Esophagus muscularis mucosa (tissue), 4 donors: ENCODE data around the gene UBAC2. TPM values are rescaled to one million over a fixed set of nuclear protein-coding genes. Genes with fewer than 3 reads are reported as not detected.

Source experiments
- DNase-seq: peaks from one replicate; pipeline ENCODE4 v3.0.0-alpha.2; 2017; ENCODE audit errors: extremely low spot score
- H3K27ac ChIP-seq, 4 donors: fragments of 200-600 bp; sonication (generic); replicated peaks in 1 of 4; 1 replicate in 3 of 4; 2 replicates in 1 of 4; pipeline ENCODE4 v1.5.1; 2016 to 2019; ENCODE audit warnings: mild to moderate bottlenecking in 1 of 4
- H3K27me3 ChIP-seq, 4 donors: fragments of 200-600 bp; sonication (generic); one replicate each; pipeline versions ENCODE4 v1.5.1 to v1.6.0; 2016 to 2019
- H3K36me3 ChIP-seq, 4 donors: fragments of 200-600 bp; sonication (generic); one replicate each; pipeline ENCODE4 v1.5.1; 2016 to 2019
- H3K4me1 ChIP-seq, 4 donors: fragments of 200-600 bp; sonication (generic); one replicate each; pipeline ENCODE4 v1.5.1; 2016 to 2019
- H3K4me3 ChIP-seq, 4 donors: fragments of 200-600 bp; sonication (generic); 1 replicate in 2 of 4; 2 replicates in 2 of 4; pipeline ENCODE4 v1.5.1; 2016 to 2019; ENCODE audit warnings: mild to moderate bottlenecking in 4 of 4, moderate library complexity in 1 of 4
- H3K9me3 ChIP-seq, 4 donors: fragments of 200-600 bp; sonication (generic); 1 replicate in 3 of 4; 2 replicates in 1 of 4; pipeline ENCODE4 v1.5.1; 2016 to 2019
- EP300 ChIP-seq: sonication (generic); formaldehyde crosslinking; IDR thresholded peaks from one replicate; pipeline ENCODE4 v1.6.1; 2017; ENCODE audit warnings: antibody characterized with exemption
- POLR2A ChIP-seq: fragments of 450-650 bp; IDR thresholded peaks from one replicate; pipeline ENCODE4 v1.6.1; 2017; ENCODE audit warnings: antibody characterized with exemption, moderate library complexity, mild to moderate bottlenecking, low read depth
- POLR2AphosphoS5 ChIP-seq, 2 donors: sonication (generic); formaldehyde crosslinking; IDR thresholded peaks; one replicate each; pipeline ENCODE4 v1.6.1; 2017; ENCODE audit warnings: antibody characterized with exemption in 2 of 2
- WGBS: methylation state at CpG from one replicate; pipeline ENCODE4 v1.1.5; 2018; 5-methylcytosine and 5-hydroxymethylcytosine counted together
- intact Hi-C: fragments of 100-400 bp; cut with DNase I; formaldehyde crosslinking; loops from one replicate; pipeline ENCODE4 v1.15.1; 2023
- total RNA-seq, 4 donors: library from RNA; depleted of rRNA; stranded (reverse); fragments of >200 nt; gene quantifications; one replicate each; pipeline versions ENCODE4 v1.1.0 to v1.2.1, GENCODE V29; 2016
- TF ChIP-seq, protein P1 (sequence below), 3 experiments: fragments of 200-600 bp in 2 of 3; fragments of 450-650 bp in 1 of 3; sonication (generic) in 2 of 3; IDR thresholded peaks; one replicate each; pipeline ENCODE4 v1.5.1; 2017 to 2019; ENCODE audit warnings: antibody characterized with exemption in 3 of 3, mild to moderate bottlenecking in 2 of 3, moderate library complexity in 1 of 3

Gene UBAC2
- total RNA-seq, 4 donors from 2014 or later, result 42.6 to 62.1 (median 50.9) TPM

DNA sequence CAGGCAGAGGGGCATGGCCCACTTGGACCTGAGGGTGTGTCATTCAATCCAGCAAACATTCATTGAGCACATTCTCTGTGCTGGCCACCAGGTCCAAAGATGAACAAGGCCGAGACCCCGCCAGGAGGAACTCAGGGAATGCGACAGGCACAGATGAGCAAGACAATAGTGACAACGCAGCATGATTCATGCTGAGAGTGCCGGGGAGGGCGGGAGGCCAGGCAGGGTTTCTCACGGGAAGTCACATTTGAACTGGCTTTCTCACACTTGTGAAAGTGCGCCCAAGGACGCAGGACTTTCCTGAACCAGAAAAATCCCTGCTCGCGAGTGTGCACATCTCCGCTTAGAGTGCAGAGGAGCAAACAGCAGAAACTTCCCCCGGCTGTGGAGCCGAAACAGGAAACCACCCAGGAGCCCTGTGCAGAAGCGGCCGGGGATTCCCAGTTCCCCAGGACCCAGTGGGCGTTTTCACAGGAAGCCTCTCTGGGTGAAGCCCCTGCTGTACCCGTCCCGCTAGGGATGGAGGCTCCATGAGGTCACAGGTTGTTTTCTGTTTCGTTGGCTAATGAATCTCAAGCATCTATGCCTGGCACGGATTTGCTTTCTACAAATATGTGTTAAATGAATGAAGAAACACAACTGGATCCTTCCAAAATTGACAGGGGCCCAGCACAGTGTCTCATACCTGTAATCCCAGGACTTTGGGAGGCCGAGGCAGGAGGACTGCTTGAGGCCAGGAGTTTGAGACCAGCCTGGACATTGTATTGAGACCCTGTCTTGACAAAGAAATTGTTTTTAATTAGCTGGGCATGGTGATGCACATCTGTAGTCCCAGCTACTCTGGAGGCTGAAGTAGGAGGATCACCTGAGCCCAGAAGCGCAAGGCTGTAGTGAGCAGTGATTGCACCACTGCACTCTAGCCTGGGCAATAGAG is 232.2 kb downstream of the UBAC2 start:
- no peak for DNase-seq
- Histone ChIP-seq H3K4me1 (peaks cover 0 to 28% (median 24%) of the 10 kb centered on the region in 4 donors), H3K9me3 (no peaks in the 10 kb centered on the region), H3K27ac (peak overlapping the region in 3 of 4 donors; percentile 29 to 51 (median 40)), H3K4me3 (peak overlapping the region; percentile 22 to 35 (median 24)), H3K36me3 (no peaks in the 10 kb centered on the region), H3K27me3 (no peaks in the 10 kb centered on the region)
- TF ChIP-seq POLR2AphosphoS5 (IDR thresholded peaks at IDR 0.05), result peak in 1 of 2 donors; percentile 16
- TF ChIP-seq, protein P1, sequence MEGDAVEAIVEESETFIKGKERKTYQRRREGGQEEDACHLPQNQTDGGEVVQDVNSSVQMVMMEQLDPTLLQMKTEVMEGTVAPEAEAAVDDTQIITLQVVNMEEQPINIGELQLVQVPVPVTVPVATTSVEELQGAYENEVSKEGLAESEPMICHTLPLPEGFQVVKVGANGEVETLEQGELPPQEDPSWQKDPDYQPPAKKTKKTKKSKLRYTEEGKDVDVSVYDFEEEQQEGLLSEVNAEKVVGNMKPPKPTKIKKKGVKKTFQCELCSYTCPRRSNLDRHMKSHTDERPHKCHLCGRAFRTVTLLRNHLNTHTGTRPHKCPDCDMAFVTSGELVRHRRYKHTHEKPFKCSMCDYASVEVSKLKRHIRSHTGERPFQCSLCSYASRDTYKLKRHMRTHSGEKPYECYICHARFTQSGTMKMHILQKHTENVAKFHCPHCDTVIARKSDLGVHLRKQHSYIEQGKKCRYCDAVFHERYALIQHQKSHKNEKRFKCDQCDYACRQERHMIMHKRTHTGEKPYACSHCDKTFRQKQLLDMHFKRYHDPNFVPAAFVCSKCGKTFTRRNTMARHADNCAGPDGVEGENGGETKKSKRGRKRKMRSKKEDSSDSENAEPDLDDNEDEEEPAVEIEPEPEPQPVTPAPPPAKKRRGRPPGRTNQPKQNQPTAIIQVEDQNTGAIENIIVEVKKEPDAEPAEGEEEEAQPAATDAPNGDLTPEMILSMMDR (IDR thresholded peaks at IDR 0.05), result no peak
- 41% methylated on average over 14 of the region's 23 CpGs for WGBS
- intact Hi-C loops, result no loop called here

DNA sequence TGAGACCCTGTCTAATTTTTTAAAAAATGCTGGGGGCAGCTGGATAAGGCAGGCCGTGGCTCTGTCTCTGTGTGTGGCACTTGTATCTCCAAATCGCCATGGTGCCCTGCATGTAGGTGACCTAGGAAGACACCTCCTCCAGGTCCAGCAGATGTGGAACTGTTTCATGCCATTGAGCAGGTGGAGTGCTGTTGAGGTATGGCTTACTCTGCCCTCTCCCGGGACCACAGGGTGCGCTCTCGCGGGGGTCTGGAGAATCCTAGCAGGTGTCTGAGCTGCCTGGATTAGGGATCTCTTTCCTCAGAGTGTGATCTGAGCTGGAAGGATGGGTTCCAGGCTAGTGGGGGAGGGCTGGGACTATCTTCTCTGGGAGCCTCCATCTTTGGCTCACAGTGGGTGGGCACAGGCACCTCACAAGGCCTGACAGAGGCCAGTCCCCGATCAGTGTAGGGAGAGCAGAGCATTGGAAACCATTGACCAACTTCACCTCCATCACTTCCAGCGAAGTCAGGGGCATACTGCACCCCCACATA is 233.0 kb downstream of the UBAC2 start:
- intact Hi-C loops, result no loop called here
- 98% methylated on average over 7 of the region's 8 CpGs for WGBS

DNA sequence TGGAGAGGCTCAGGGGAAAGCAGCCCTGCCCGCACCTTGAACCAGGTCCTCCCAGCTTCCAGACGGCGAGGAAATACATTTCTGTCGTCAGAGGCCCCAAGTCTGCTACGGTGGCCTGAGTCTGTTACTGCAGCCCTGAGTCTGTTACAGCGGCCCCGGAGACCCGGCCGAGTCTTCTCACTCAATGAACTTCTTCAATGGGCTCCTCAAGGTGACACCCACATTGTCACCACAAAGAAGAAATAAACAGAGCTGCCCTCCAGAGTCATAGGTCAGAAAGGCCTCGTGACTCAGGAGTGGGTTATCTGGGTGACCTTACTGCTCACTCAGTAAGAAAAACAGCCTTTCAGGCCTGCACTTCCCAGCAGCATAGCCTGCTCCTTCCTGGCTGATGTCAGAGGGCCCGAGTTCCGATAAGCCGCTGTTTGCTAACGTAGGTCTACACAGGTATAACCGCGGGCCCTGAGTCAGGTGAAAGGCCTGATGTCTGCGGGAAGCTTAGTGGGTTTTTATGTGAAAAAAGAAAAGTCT is 233.7 kb downstream of the UBAC2 start:
- intact Hi-C loops, result no loop called here
- WGBS, result 93% methylated on average over 14 of the region's 17 CpGs

More for the DNA sequence above, 233.0 kb downstream of the UBAC2 start:
- TF ChIP-seq POLR2AphosphoS5 (IDR thresholded peaks at IDR 0.05) (no peak), EP300 (no peak), POLR2A (no peak)
- TF ChIP-seq, protein P1 (IDR thresholded peaks at IDR 0.05), result no peak
- H3K4me1 ChIP-seq, result peaks cover 0 to 28% (median 24%) of the 10 kb centered on the region in 4 donors
- peak overlapping the region in 1 of 4 donors; percentile 51 for H3K27ac ChIP-seq
- H3K27me3 ChIP-seq, result no peaks in the 10 kb centered on the region
- DNase-seq, result no peak
- H3K4me3 ChIP-seq, result no peak overlapping the region
- H3K36me3 ChIP-seq, result no peaks in the 10 kb centered on the region
- H3K9me3 ChIP-seq, result no peaks in the 10 kb centered on the region

DNA sequence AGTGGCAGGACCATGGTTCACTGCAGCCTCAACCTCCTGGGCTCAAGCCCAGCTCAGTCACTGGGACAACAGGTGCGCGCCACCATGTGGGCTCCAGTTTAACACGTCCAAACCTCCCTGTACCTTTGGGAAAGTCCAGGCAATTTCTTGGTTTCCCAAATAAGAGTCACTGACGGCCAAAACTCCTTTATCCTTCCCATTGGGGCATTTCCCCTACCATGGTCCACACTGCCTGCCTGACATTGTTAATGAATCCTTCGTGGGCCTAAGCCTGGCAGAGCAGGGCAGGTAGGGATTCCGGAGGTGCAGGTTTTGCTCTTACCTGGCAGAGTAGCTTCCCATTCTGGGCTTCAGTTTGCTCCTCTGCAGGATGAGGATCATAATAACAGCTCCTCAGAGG is 234.5 kb downstream of the UBAC2 start:
- no peak for DNase-seq
- Histone ChIP-seq H3K4me1 (peaks cover 0 to 28% (median 24%) of the 10 kb centered on the region in 4 donors), H3K27ac (no peak overlapping the region), H3K36me3 (no peaks in the 10 kb centered on the region), H3K27me3 (peaks cover 0 to 8% (median 0%) of the 10 kb centered on the region in 4 donors), H3K4me3 (no peak overlapping the region), H3K9me3 (no peaks in the 10 kb centered on the region)
- intact Hi-C loops, result loop anchor here (5.0 kb wide), 1 partner anchor 67 kb away; the partner anchor contains the start of gene TM9SF2
- TF ChIP-seq, protein P1 (IDR thresholded peaks at IDR 0.05), result no peak
- TF ChIP-seq EP300, result no peak
- no peak for TF ChIP-seq POLR2A
- no peak for TF ChIP-seq POLR2AphosphoS5 (IDR thresholded peaks at IDR 0.05)
- WGBS, result 93% methylated on average over 6 of the region's 6 CpGs

More for the DNA sequence above, 233.7 kb downstream of the UBAC2 start:
- TF ChIP-seq POLR2AphosphoS5 (IDR thresholded peaks at IDR 0.05), result no peak
- TF ChIP-seq, protein P1 (IDR thresholded peaks at IDR 0.05), result no peak
- no peak for TF ChIP-seq EP300
- no peak for TF ChIP-seq POLR2A
- Histone ChIP-seq H3K4me1 (peaks cover 0 to 28% (median 24%) of the 10 kb centered on the region in 4 donors), H3K27ac (no peak overlapping the region), H3K27me3 (peaks cover 0 to 6% (median 0%) of the 10 kb centered on the region in 4 donors), H3K4me3 (no peak overlapping the region), H3K36me3 (no peaks in the 10 kb centered on the region), H3K9me3 (no peaks in the 10 kb centered on the region)
- no peak for DNase-seq
